NT2/D1 (cell line): ENCODE measurements around the gene ADH5.
"Not testable (repeated sequence)": the region's sequence is repeated elsewhere in the genome, so short reads cannot be mapped to it uniquely, and the experiment has no call there.

Experiments used
- DNase-seq: peaks from one replicate; pipeline ENCODE4 v3.0.0-alpha.2; 2011; ENCODE audit warnings: low read depth, low spot score
- H3K27me3 ChIP-seq: 2 replicates; pipeline ENCODE4 v1.6.0; 2011; ENCODE audit warnings: mild to moderate bottlenecking; ENCODE audit not compliant: insufficient read length, insufficient read depth
- H3K36me3 ChIP-seq: 2 replicates; pipeline ENCODE4 v1.6.1; 2011; ENCODE audit warnings: mild to moderate bottlenecking, low read length, mixed read lengths; ENCODE audit not compliant: insufficient read depth, insufficient read length
- H3K4me1 ChIP-seq: 2 replicates; pipeline ENCODE4 v1.5.1; 2011; ENCODE audit not compliant: insufficient read depth, insufficient read length
- H3K4me3 ChIP-seq: 2 replicates; pipeline ENCODE4 v1.5.1; 2011; ENCODE audit warnings: low read depth; ENCODE audit not compliant: insufficient read length
- H3K9ac ChIP-seq: 2 replicates; pipeline ENCODE4 v1.6.0; 2011; ENCODE audit warnings: low read depth; ENCODE audit not compliant: insufficient read length
- H3K9me3 ChIP-seq: 2 replicates; pipeline ENCODE4 v1.5.1; 2011; ENCODE audit warnings: mild to moderate bottlenecking, low read length; ENCODE audit not compliant: insufficient read depth
- SUZ12 ChIP-seq: IDR thresholded peaks from 2 replicates; pipeline ENCODE4 v1.6.1; 2011; ENCODE audit not compliant: insufficient read length, insufficient read depth; ENCODE audit errors: extremely low read depth
- YY1 ChIP-seq: IDR thresholded peaks from 2 replicates; pipeline ENCODE4 v1.6.1; 2011; ENCODE audit not compliant: insufficient read length, insufficient read depth
- ZNF274 ChIP-seq: IDR thresholded peaks from 2 replicates; pipeline ENCODE4 v1.6.1; 2011; ENCODE audit warnings: mild to moderate bottlenecking, low read depth, low read length

The ADH5 gene

DNA sequence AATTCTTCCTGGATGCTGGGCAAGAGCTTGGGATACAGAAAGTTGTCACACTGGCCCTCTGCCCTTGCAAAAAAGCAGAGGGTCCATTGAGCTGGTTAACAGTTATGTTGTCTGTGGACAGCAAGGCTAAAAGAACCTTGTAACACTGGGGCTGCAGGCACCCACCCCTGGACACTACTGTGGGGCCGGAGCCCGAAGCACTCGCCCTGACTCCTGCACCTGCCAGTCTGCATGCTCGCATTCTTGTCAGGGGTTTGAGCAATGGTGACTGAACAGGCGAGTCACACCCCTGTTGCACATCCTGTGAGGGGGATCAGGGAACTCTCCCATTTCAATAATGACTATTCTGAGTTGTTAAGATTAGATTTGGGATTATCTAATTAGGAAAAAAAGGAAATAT is 31.9 kb upstream of the ADH5 start:
- no peaks in the 10 kb centered on the region for H3K27me3 ChIP-seq
- H3K9ac ChIP-seq, result no peak overlapping the region
- H3K36me3 ChIP-seq, result no peaks in the 10 kb centered on the region
- no peak overlapping the region for H3K4me3 ChIP-seq
- TF ChIP-seq YY1, result no peak
- no peak for TF ChIP-seq ZNF274
- no peak for TF ChIP-seq SUZ12
- no peaks in the 10 kb centered on the region for H3K4me1 ChIP-seq
- no peak for DNase-seq
- peaks cover 5% of the 10 kb centered on the region; the same call in 1 of the 2 replicates for H3K9me3 ChIP-seq

DNA sequence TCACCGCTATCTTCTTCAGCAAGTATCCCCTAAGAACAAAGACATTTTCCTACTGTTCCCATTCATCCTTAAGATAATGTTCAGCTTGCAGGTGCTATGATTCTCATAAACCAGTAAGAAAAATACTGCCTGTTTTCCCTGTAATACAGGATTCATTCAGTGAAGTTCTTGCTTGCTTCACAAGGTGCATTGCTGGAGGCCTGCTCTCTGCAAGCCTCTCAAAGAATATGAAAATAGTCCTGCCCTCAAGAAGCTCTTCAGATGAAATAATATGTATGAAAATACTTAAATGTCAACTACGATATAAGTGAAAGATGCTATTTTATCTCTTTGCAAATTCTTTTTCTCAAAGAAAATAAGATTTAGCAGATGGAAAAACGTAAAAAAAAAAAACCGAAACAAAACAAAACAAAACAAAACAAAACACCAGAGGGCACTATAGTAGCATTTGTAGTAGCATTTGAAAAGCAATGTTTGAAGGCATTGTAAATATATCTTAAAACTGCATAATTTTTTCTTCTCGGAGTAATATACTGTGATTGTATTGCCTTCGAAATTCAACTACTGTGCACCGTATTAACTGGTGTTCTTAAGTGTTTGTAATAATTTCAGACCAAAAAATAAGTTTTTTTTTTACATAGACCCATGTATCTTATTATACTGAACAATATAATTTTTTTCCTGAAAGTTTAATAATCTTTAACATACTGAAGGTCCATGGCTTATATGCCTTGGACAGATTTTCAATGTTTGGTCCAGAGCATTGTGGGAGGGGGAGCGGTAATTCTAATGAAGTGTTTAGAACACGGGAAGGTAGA is 29.5 kb upstream of the ADH5 start:
- no peaks in the 10 kb centered on the region for H3K4me1 ChIP-seq
- no peak for TF ChIP-seq ZNF274
- no peak for TF ChIP-seq SUZ12
- TF ChIP-seq YY1, result no peak
- H3K9ac ChIP-seq, result no peak overlapping the region
- H3K27me3 ChIP-seq, result no peaks in the 10 kb centered on the region
- H3K4me3 ChIP-seq, result no peak overlapping the region
- H3K36me3 ChIP-seq, result no peaks in the 10 kb centered on the region
- H3K9me3 ChIP-seq, result peaks cover 5% of the 10 kb centered on the region; the same call in 1 of the 2 replicates
- no peak for DNase-seq

DNA sequence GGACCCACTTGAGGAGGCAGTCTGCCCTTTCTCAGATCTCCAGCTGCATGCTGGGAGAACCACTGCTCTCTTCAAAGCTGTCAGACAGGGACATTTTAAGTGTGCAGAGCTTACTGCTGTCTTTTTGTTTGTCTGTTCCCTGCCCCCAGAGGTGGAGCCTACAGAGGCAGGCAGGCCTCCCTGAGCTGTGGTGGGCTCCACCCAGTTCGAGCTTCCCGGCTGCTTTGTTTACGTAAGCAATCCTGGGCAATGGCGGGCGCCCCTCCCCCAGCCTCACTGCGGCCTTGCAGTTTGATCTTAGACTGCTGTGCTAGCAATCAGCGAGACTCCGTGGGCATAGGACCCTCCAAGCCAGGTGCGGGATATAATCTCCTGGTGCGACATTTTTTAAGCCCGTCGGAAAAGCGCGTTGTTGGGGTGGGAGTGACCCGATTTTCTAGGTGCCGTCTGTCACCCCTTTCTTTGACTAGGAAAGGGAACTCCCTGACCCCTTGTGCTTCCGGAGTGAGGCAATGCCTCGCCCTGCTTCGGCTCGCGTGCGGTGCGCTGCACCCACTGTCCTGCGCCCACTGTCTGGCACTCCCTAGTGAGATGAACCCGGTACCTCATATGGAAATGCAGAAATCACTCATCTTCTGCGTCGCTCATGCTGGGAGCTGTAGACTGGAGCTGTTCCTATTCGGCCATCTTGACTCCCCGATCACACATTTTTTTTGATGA is 28.7 kb upstream of the ADH5 start:
- not testable (repeated sequence) for H3K4me1 ChIP-seq, H3K4me3 ChIP-seq, H3K9me3 ChIP-seq, DNase-seq, H3K9ac ChIP-seq, H3K27me3 ChIP-seq, H3K36me3 ChIP-seq

DNA sequence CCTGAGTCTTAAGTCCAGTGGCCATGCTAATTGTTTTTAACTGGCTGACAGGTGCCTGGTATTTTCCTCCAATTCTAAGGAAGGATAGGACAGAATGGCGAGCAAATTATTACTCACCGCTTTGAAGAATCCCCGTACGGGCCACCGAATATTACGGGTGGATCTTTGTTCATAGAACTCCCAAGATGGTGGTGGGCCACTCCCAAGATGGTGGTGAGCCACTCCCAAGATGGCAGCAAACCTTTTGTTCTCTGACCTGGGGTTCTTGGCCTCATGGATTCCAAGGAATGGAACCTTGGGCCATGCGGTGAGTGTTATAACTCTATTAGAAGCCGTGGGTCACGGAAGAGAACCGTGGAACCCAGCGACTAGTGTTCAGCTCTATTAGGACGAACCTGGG is 20.7 kb upstream of the ADH5 start:
- H3K9ac ChIP-seq, H3K4me3 ChIP-seq, H3K4me1 ChIP-seq, DNase-seq, H3K27me3 ChIP-seq, H3K36me3 ChIP-seq, H3K9me3 ChIP-seq: not testable (repeated sequence)

DNA sequence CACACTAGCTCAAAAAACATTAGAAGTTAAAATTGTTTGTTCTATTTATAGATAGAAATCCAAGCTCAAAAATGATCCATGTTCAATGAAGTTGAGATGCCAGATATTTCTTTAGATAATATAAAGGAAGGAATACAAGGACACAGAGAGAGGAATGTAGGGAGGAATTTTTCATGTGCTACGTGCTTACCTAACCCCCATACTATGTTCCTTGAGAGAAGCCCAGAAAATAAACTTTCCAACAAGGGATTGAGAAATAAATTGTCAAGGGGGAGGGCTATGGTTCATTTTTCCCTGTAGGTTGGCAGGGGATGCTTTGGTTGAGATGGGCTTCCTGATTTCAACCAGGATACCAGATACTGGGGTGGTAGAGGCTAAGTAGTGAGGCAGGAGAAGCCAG is 15.6 kb upstream of the ADH5 start:
- TF ChIP-seq YY1 (no peak), SUZ12 (no peak), ZNF274 (no peak)
- H3K4me1 ChIP-seq, result no peaks in the 10 kb centered on the region
- H3K9me3 ChIP-seq, result peaks cover 4% of the 10 kb centered on the region; the same call in 1 of the 2 replicates
- H3K27me3 ChIP-seq, result no peaks in the 10 kb centered on the region
- no peak for DNase-seq
- H3K9ac ChIP-seq, result no peak overlapping the region
- peaks cover 5% of the 10 kb centered on the region for H3K36me3 ChIP-seq
- no peak overlapping the region for H3K4me3 ChIP-seq

DNA sequence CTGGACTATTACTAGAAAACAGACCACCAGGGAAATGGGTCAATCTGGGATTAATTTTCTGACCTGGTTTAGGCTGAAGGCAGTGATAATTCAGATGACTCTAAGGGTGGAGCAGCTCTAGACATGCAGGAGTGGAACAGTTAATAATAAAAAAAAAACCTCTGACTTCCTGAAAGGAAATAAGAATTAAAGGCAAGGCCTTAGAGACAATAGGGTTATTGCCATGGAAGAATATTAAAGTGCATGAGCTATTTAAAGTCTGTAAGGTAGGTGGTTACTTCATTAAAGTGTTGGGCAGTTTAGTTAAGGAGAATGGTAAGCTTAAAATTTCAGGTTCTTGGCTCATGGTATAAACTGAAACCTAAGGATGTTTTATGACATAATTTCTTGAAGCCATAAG is 14.6 kb upstream of the ADH5 start:
- Histone ChIP-seq H3K9ac (no peak overlapping the region), H3K4me1 (no peaks in the 10 kb centered on the region), H3K9me3 (peaks cover 4% of the 10 kb centered on the region; the same call in 1 of the 2 replicates), H3K36me3 (peaks cover 5% of the 10 kb centered on the region), H3K4me3 (no peak overlapping the region), H3K27me3 (no peaks in the 10 kb centered on the region)
- no peak for DNase-seq
- TF ChIP-seq ZNF274, result no peak
- no peak for TF ChIP-seq YY1
- no peak for TF ChIP-seq SUZ12

DNA sequence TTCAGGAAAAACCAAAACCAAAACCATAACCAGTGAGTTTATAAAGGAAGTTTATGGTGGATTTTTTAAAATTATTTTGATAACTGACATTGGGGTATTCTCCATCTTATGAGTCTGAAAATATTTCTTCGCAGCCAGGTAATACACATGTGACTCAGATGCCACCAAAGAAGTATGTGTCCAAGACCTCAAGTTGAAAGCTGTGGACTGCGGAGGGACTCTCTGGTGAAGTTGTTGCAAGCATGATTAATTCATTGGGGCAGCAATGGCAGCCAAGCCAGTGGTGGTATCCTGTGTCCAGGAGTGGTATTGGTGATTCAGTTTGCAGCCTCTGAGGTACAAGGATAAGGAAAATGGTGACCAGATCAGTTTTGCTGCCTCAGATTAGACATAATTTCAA is 14.0 kb upstream of the ADH5 start:
- no peak overlapping the region for H3K9ac ChIP-seq
- peaks cover 5% of the 10 kb centered on the region for H3K36me3 ChIP-seq
- no peak overlapping the region for H3K4me3 ChIP-seq
- H3K4me1 ChIP-seq, result no peaks in the 10 kb centered on the region
- H3K9me3 ChIP-seq, result peaks cover 4% of the 10 kb centered on the region; the same call in 1 of the 2 replicates
- H3K27me3 ChIP-seq, result no peaks in the 10 kb centered on the region
- DNase-seq, result no peak
- no peak for TF ChIP-seq SUZ12
